HG03103 (cell line): ENCODE measurements around the gene CEP250.
"Not testable (repeated sequence)": the region's sequence is repeated elsewhere in the genome, so short reads cannot be mapped to it uniquely, and the experiment has no call there.

Experiments used
- ATAC-seq: cut with Tn5 transposase; IDR thresholded peaks from one replicate; pipeline ENCODE4 v1.9.1; 2021; ENCODE audit warnings: low read depth; ENCODE audit not compliant: unreplicated experiment

Gene CEP250

DNA sequence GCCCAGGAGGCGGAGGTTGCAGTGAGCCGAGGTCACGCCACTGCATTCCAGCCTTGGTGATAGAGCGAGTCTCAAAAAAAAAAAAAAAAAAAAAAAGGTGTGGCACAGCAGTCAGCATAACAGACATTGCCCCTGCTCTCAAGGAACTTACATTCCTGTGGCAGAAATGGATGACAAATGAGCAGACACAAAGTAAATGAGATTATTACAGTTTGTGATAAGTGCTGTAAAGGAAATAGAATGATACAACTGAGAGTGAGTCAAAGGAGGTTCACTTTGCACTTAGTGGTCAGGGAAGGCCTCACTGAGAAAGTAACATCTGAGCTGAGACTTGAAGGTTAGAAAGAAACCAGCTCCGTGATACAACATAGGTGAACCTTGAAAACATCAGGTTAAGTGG is 36.4 kb downstream of the CEP250 start:
- ATAC-seq: no peak

DNA sequence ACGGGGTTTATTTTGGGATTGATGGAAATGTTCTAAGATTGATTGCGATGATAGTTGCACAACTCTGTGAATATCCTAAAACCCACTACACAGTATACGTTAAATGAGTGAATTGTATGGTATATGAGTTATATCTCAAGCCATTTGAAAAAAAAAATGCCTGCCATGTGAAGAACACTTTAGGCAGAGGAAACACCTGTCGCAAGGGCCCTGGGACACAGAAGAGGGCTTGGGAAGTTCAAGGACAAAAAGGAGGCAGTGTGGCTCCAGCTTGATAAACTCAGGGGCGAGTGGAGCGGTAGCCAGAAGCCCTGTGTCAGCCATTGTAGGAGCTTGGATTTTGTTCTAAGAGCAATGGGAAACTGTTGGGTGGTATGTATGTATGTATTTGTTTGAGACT is 37.0 kb downstream of the CEP250 start:
- ATAC-seq: no peak

DNA sequence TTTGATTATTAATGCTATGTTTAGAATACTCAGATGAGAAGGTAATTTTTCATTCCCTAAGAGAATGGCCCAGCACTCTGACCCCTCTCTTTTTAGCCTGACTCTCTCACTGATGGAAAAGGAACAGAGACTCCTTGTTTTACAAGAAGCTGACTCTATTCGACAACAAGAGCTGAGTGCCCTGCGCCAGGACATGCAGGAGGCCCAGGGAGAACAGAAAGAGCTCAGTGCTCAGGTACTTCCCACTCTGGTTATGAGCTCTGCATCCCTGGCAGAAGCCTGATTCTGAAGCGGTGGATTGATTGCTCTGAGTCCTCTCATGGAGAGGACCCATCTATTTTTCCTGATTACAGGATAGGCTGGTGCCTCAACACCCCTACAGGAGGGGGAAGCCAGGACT is 41.1 kb downstream of the CEP250 start:
- ATAC-seq: no peak

DNA sequence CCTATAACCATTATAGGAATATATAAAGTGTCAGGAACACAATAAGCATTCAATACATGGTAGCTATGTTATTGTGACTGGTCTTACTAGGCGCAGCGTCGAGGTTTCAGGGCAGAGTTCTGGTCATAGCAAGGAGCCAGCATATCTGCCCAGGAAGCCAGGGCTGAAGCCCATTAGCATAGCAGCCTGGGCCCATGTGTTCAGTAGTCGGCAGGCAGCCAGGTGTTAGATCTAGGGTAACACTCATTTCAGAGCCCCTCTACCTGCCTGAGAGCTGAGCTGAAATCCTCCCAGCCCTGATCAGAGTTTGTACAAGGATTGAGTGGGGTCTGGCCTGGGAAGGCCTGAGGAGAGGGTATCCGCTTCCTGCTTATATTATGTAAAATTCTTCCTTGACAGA is 41.9 kb downstream of the CEP250 start:
- no peak for ATAC-seq

DNA sequence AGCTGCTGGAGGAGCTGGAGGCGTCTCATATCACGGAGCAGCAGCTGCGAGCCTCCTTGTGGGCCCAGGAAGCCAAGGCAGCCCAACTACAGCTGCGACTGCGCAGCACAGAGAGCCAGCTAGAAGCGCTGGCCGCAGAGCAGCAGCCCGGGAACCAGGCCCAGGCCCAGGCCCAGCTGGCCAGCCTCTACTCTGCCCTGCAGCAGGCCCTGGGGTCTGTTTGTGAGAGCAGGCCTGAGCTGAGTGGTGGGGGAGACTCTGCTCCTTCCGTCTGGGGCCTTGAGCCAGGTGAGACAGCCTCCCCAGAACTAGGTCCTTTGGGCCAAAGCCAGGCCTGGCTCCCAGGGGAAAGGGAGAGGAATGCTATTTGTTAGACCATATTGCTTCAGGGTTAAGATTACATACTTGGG is 42.4 kb downstream of the CEP250 start:
- ATAC-seq: no peak

DNA sequence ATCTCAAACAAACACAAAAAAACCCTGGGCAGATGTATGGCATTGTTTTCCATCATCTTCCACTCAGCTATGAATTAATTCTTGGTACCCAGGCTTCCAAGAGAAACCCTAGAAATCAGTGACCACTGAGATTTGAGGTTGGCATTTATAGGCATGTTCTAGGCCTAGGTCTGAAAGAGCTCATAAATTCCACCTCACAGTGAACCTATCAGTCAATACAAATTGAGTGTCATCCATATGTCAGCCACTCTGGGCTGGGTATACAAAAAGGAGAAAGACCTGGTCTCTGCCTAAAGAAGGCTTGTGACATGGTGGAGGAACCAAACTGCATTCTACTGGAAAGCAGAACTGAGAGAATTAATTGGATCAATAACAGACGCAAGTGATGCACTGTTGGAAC is 43.9 kb downstream of the CEP250 start:
- no peak for ATAC-seq

DNA sequence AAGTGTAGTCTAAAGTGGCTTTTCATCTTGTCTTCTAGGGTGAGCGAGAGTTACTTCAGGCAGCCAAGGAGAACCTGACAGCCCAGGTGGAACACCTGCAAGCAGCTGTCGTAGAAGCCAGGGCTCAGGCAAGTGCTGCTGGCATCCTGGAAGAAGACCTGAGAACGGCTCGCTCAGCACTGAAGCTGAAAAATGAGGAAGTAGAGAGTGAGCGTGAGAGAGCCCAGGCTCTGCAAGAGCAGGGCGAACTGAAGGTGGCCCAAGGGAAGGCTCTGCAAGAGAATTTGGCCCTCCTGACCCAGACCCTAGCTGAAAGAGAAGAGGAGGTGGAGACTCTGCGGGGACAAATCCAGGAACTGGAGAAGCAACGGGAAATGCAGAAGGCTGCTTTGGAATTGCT is 47.0 kb downstream of the CEP250 start:
- no peak for ATAC-seq

DNA sequence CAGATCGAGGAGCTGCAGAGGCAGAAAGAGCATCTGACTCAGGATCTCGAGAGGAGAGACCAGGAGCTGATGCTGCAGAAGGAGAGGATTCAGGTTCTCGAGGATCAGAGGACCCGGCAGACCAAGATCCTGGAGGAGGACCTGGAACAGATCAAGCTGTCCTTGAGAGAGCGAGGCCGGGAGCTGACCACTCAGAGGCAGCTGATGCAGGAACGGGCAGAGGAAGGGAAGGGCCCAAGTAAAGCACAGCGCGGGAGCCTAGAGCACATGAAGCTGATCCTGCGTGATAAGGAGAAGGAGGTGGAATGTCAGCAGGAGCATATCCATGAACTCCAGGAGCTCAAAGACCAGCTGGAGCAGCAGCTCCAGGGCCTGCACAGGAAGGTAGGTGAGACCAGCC is 47.9 kb downstream of the CEP250 start:
- ATAC-seq: no peak

DNA sequence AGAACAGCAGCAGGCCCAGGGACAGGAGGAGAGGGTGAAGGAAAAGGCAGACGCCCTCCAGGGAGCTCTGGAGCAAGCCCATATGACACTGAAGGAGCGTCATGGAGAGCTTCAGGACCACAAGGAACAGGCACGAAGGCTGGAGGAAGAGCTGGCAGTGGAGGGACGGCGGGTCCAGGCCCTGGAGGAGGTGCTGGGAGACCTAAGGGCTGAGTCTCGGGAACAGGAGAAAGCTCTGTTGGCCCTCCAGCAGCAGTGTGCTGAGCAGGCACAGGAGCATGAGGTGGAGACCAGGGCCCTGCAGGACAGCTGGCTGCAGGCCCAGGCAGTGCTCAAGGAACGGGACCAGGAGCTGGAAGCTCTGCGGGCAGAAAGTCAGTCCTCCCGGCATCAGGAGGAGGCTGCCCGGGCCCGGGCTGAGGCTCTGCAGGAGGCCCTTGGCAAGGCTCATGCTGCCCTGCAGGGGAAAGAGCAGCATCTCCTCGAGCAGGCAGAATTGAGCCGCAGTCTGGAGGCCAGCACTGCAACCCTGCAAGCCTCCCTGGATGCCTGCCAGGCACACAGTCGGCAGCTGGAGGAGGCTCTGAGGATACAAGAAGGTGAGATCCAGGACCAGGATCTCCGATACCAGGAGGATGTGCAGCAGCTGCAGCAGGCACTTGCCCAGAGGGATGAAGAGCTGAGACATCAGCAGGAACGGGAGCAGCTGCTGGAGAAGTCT is 48.6 kb downstream of the CEP250 start:
- ATAC-seq: no peak

DNA sequence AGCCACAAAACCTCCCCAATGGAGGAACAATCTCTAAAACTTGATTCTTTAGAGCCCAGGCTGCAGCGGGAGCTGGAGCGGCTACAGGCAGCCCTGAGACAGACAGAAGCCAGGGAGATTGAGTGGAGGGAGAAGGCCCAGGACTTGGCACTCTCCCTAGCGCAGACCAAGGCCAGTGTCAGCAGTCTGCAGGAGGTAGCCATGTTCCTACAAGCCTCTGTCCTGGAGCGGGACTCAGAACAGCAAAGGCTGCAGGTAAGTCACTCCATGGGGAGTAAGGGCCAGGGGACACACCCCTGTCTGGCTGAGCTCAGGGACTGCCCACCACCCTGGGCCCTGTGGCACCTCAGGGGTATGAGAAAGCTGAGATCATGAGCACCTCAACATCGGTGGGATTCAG is 49.4 kb downstream of the CEP250 start:
- no peak for ATAC-seq

DNA sequence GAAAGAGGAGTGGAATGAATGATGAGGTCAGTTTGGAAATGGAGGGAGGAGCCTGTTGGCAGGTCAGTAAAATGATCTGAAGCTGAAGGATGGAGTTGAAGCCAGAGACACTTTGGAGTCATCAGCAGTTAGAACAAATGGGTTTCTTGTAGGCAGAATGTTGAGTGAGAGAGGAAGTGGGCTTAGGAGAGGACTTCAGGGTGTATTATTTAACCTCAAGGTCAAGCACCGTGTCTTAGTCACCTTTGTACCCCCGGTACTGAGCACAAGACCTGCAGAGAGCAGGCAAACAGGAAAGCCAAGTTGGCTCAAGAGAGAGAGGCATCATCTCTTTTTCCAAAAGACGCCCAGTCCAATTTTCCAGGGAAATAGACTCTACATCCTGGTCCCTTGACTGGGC is 50.8 kb downstream of the CEP250 start:
- ATAC-seq: no peak

DNA sequence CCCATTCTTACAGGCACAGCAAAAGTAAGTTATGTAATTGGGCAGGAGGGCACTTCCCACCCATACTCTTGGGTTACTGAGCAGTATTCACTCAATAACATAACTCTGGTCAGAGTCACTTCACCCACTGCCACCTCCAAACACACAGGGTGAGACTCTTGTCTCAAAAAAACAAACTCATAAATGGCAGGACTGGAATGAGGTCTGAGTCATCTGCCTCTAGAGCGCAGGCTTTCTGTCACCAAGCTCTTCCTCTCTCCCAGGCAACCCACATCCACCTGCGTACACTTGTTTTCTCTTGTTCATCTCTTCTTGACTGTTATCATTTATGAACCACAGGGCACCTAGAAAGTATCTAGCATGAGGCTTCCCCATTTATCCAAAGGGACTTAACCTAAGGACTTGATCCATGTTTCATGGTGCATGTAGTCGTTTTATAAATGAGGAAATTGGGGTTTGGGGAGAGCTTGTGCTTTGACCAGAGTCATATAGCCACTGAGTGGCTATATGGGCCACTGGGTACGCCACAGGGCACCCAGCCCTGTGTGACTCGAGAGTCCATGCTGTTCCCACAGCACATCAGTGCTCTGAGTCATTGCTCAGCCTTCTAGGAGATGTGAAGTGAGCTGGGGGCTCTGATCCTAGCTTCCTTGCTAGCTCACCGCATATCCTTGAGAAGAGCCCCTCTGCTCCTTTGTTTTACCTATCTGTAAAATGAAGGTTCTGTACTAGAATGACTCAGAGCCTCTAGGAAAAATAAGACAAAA is 51.7 kb downstream of the CEP250 start:
- no peak for ATAC-seq

DNA sequence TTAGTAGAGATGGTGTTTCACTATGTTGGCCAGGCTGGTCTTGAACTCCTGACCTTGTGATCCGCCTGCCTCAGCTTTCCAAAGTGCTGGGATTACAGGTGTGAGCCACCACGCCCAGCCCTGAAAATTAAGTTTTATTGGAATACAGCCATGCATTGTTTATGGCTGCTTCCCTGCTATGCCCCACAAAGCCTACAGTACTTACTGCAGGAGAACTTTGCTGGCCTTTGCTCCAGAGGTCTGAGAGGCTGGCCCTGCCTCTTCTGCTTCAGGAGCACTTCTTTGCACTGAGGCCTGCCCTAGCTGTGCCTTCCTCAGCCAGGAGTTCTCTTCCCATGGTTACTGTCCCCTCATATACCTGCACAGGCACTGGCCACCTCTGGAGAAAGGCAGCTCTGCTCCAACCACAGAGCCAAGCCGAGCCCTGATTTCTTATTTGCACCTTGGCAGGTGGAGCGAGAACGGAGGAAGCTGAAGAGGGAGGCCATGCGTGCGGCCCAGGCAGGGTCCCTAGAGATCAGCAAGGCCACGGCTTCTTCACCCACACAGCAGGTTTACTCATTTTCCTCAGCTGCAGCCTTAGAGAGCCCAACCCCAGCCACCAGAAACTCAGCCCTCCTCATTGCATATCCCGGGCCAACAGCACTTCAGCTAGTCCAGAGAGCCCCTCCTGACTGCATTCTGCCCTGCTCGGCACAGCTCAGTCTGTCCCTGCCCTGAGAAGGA is 53.3 kb downstream of the CEP250 start:
- ATAC-seq: no peak

DNA sequence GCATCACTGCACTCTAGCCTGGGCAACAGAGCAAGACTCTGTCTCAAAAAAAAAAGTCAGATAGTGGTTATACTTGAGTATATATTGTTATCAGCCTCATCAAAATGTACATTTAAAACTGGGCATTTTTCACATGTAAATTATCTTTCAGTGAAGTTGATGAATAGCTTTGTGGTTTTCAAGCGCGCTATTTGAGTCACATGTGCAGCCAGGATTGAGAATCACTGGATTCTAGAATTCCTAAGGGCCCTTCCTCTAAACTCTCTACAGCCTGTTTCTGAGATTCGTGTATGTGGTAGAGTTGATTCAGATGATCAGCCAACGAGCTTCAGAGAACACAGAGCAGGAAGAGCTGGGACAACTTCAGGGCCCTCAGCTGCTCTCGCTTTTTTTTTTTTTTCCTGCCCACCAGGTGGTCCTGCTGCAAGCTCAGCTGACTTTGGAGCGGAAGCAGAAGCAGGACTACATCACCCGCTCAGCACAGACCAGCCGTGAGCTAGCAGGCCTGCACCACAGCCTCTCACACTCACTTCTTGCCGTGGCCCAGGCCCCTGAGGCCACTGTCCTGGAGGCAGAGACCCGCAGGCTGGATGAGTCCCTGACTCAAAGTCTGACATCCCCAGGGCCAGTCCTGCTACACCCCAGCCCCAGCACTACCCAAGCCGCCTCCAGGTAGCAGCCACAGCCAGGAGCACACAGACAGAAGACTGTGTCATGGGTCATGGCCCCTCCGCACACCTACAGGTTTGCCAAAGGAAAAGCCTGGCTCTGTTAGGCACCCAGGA is 55.7 kb downstream of the CEP250 start:
- ATAC-seq: no peak

DNA sequence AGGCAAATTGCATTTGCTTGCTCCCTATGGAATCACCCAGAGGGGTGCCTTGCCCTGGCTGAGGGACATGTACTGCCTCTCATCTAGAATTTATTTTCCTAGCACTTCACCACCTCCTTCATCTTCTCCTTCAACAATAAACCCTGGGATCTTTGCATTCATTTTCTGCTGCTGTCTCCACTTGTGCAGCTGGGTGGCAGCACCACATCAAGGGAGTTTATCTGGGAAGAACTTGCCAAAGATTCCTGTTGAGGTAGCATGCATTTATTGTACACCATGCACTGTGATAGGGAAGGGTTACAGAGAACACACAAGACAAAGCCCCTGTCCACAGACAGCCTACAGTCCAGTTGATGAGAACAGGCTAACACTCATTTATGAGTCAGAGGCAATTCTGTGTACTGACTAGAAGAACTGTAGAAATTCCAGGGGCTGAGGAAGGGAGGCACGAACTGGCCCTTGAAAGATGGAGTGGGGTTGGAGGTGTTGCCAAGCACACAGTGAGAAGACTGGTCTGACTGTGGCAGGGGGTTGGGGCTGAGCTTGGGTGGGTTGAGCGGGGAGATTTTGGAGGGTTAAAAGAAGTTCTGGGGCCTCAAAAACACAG is 56.5 kb downstream of the CEP250 start:
- ATAC-seq: no peak

DNA sequence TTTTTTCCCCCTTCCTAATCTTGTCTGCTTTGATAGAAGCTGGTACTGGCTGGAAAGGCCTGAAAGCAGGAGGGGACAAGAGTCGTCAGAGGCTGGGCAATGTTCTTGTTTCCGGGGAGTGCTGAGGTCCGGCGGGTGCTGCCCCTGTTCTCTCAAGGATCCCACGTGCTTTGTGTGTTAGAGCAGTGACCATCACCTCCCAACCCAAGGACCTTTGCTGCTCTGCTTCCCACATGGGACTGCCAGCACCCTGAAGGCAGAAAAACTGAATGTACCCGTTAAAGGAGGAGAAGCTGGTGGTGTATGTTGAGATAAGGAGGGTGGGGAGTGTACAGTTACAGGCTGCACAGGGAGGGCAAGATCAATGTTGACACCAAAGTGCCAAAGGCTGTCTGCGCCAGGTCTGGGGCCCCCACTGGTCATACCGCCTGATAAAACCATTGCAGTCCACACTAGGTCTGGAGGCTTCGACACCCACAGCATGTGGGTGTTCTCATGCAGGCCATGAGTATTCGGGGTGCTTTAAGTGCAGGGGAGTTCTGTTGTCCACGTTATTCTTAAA is 59.1 kb downstream of the CEP250 start:
- no peak for ATAC-seq

DNA sequence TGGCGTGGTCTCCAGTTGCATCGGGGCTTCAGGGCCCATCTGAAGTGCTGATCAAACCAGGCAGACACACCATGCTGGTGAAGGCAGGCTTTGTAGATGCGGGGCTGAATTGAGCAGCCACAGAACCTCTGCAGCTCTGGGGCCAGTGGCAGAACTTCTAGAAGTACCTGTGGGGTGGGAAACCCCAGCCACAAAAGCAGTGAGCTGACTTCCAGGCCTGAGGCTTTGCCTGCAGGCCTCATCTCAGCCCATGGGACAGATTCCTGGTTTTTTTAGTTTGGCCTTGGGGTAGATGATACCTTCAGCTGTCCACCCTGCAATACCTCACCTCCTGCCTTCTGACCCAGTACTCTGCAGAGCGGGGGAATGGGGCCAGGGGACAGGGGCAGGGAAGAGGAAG is 59.9 kb downstream of the CEP250 start:
- no peak for ATAC-seq

DNA sequence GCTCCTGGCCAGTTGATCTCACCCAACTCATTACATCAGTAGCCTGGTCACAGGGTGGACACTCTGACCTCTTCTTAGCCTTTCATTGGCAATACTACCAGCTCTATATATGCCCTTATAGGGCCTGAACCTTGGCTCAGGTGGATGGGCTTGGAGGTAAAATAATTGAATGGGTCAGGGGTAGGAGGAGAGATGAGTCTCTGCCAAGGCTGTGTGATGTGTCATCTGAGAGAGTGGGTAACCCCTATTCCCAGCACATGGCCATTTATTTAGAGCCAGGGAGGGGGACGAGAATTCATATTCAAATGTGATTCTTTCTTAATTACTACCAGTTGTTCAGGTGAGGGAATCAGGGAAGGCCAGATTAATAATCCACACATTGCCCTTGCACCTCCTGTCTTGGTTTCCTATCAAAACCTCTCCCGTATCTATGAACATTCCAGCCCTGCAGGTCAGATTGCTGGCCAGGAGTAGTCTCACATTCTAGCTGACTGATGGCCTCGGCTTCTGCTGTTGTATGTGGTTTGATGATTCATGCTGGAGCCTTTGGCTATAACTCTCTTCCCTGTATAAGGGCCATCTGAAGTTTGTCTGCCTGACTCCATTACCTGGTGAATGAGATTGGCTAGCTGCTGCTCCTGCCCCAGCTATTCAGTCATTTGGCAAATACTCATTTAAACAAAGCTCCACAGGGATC is 60.7 kb downstream of the CEP250 start:
- no peak for ATAC-seq

DNA sequence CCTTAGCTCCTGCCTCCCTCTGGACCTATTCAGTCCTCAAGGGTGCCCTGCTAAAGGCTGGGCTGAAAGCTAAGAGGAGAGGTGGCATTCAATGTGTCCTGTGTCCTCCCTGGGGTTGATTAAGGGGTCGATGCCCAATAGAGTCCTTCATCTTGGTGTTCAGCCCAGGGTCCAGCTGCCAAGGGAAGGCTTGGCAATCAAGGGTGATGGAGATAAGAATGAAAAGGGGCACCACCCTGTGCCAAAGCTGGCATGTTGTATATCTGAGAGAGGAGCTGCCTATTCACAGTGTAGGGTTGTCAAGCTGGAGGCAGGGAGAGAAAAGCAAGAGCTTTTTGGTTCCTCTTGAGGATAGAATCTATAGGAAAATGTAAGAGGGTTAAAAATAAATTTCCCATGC is 61.7 kb downstream of the CEP250 start:
- no peak for ATAC-seq

DNA sequence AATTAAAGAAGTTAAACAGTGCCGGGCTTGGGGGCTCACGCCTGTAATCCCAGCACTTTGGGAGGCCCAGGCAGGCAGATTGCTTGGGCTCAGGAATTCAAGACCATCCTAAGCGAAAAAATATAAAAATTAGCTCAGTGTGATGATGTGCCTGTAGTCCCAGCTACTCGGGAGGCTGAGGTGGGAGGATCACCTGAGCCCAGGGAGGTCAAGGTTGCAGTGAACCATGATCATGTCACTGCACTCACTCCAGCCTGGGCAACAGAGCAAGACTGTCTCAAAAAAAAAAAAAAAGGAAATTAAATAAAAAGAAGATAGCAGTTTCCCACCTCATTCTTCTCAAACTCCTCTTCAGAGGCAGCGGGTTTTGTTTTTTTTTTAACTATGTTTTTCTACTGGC is 62.4 kb downstream of the CEP250 start:
- ATAC-seq: not testable (repeated sequence)
